ENCODE data around the gene ARHGAP23.
"Not testable (repeated sequence)": the region's sequence is repeated elsewhere in the genome, so short reads cannot be mapped to it uniquely, and the experiment has no call there.

Gene ARHGAP23

GRCh38 chr17:38463451-38463858 is 35.2 kb downstream of the ARHGAP23 start:
- H3K36me3 ChIP-seq (ENCODE audit: control insufficient read depth, insufficient read depth, low read length), result peaks cover 12% of the 10 kb centered on the region
- no peak overlapping the region for H3K9ac ChIP-seq (ENCODE audit: low read length)
- H3K4me3 ChIP-seq (ENCODE audit: low read length), result no peak overlapping the region
- H3K27ac ChIP-seq (ENCODE audit: low read depth, low read length), result peak overlapping the region; percentile 97
- H3K27me3 ChIP-seq (ENCODE audit: control insufficient read depth, insufficient read depth, low read length), result no peaks in the 10 kb centered on the region
- H3K4me1 ChIP-seq (ENCODE audit: control insufficient read depth, insufficient read depth, low read length), result peaks cover 29% of the 10 kb centered on the region

GRCh38 chr17:38464251-38464722 is 36.0 kb downstream of the ARHGAP23 start:
- peak overlapping the region; percentile 39 for H3K4me3 ChIP-seq (ENCODE audit: low read length)
- H3K9ac ChIP-seq (ENCODE audit: low read length), result no peak overlapping the region
- peaks cover 5% of the 10 kb centered on the region for H3K36me3 ChIP-seq (ENCODE audit: control insufficient read depth, insufficient read depth, low read length)
- peaks cover 29% of the 10 kb centered on the region for H3K4me1 ChIP-seq (ENCODE audit: control insufficient read depth, insufficient read depth, low read length)
- peak overlapping the region; percentile 97 for H3K27ac ChIP-seq (ENCODE audit: low read depth, low read length)
- no peaks in the 10 kb centered on the region for H3K27me3 ChIP-seq (ENCODE audit: control insufficient read depth, insufficient read depth, low read length)

GRCh38 chr17:38464723-38465390 is 36.6 kb downstream of the ARHGAP23 start:
- Histone ChIP-seq H3K36me3 (ENCODE audit: control insufficient read depth, insufficient read depth, low read length) (no peaks in the 10 kb centered on the region), H3K27me3 (ENCODE audit: control insufficient read depth, insufficient read depth, low read length) (no peaks in the 10 kb centered on the region), H3K9ac (ENCODE audit: low read length) (peak overlapping the region; percentile 68), H3K27ac (ENCODE audit: low read depth, low read length) (peak overlapping the region; percentile 97), H3K4me3 (ENCODE audit: low read length) (peak overlapping the region; percentile 58), H3K4me1 (ENCODE audit: control insufficient read depth, insufficient read depth, low read length) (peaks cover 29% of the 10 kb centered on the region)

- H3K4me1 ChIP-seq (ENCODE audit: control insufficient read depth, insufficient read depth, low read length), result peaks cover 29% of the 10 kb centered on the region
- H3K9ac ChIP-seq (ENCODE audit: low read length), result peak overlapping the region; percentile 68
- no peaks in the 10 kb centered on the region for H3K27me3 ChIP-seq (ENCODE audit: control insufficient read depth, insufficient read depth, low read length)
- peak overlapping the region; percentile 97 for H3K27ac ChIP-seq (ENCODE audit: low read depth, low read length)
- no peaks in the 10 kb centered on the region for H3K36me3 ChIP-seq (ENCODE audit: control insufficient read depth, insufficient read depth, low read length)
- H3K4me3 ChIP-seq (ENCODE audit: low read length), result peak overlapping the region; percentile 58
Measured at GRCh38 chr17:38465391-38466345, 37.4 kb downstream of the ARHGAP23 start.

GRCh38 chr17:38466346-38467315 is 38.4 kb downstream of the ARHGAP23 start:
- Histone ChIP-seq H3K9ac (ENCODE audit: low read length) (no peak overlapping the region), H3K27ac (ENCODE audit: low read depth, low read length) (peak overlapping the region; percentile 97), H3K27me3 (ENCODE audit: control insufficient read depth, insufficient read depth, low read length) (no peaks in the 10 kb centered on the region), H3K36me3 (ENCODE audit: control insufficient read depth, insufficient read depth, low read length) (no peaks in the 10 kb centered on the region), H3K4me1 (ENCODE audit: control insufficient read depth, insufficient read depth, low read length) (peaks cover 29% of the 10 kb centered on the region), H3K4me3 (ENCODE audit: low read length) (peak overlapping the region; percentile 58)

- Histone ChIP-seq H3K36me3 (ENCODE audit: control insufficient read depth, insufficient read depth, low read length) (no peaks in the 10 kb centered on the region), H3K4me3 (ENCODE audit: low read length) (no peak overlapping the region), H3K4me1 (ENCODE audit: control insufficient read depth, insufficient read depth, low read length) (peaks cover 29% of the 10 kb centered on the region), H3K27ac (ENCODE audit: low read depth, low read length) (no peak overlapping the region), H3K9ac (ENCODE audit: low read length) (no peak overlapping the region), H3K27me3 (ENCODE audit: control insufficient read depth, insufficient read depth, low read length) (no peaks in the 10 kb centered on the region)
Measured at GRCh38 chr17:38467491-38467890, 39.2 kb downstream of the ARHGAP23 start.

- Histone ChIP-seq H3K9ac (ENCODE audit: low read length) (no peak overlapping the region), H3K36me3 (ENCODE audit: control insufficient read depth, insufficient read depth, low read length) (no peaks in the 10 kb centered on the region), H3K4me3 (ENCODE audit: low read length) (no peak overlapping the region), H3K4me1 (ENCODE audit: control insufficient read depth, insufficient read depth, low read length) (peaks cover 12% of the 10 kb centered on the region), H3K27me3 (ENCODE audit: control insufficient read depth, insufficient read depth, low read length) (no peaks in the 10 kb centered on the region), H3K27ac (ENCODE audit: low read depth, low read length) (peak overlapping the region; percentile 24)
Measured at GRCh38 chr17:38469875-38470274, 41.6 kb downstream of the ARHGAP23 start.

- H3K4me3 ChIP-seq (ENCODE audit: low read length); H3K36me3 ChIP-seq (ENCODE audit: control insufficient read depth, insufficient read depth, low read length); H3K9ac ChIP-seq (ENCODE audit: low read length); H3K27me3 ChIP-seq (ENCODE audit: control insufficient read depth, insufficient read depth, low read length); H3K4me1 ChIP-seq (ENCODE audit: control insufficient read depth, insufficient read depth, low read length); H3K27ac ChIP-seq (ENCODE audit: low read depth, low read length): not testable (repeated sequence)
Measured at GRCh38 chr17:38471253-38471652, 43.0 kb downstream of the ARHGAP23 start.

GRCh38 chr17:38474666-38475065 is 46.4 kb downstream of the ARHGAP23 start:
- H3K27ac ChIP-seq (ENCODE audit: low read depth, low read length); H3K36me3 ChIP-seq (ENCODE audit: control insufficient read depth, insufficient read depth, low read length); H3K9ac ChIP-seq (ENCODE audit: low read length): not testable (repeated sequence)

GRCh38 chr17:38476549-38476948 is 48.3 kb downstream of the ARHGAP23 start:
- Histone ChIP-seq H3K4me3 (ENCODE audit: low read length) (no peak overlapping the region), H3K9ac (ENCODE audit: low read length) (no peak overlapping the region), H3K27ac (ENCODE audit: low read depth, low read length) (no peak overlapping the region), H3K36me3 (ENCODE audit: control insufficient read depth, insufficient read depth, low read length) (peaks cover 8% of the 10 kb centered on the region), H3K4me1 (ENCODE audit: control insufficient read depth, insufficient read depth, low read length) (no peaks in the 10 kb centered on the region), H3K27me3 (ENCODE audit: control insufficient read depth, insufficient read depth, low read length) (no peaks in the 10 kb centered on the region)

More at GRCh38 chr17:38474666-38475065, 46.4 kb downstream of the ARHGAP23 start:
- not testable (repeated sequence) for H3K4me3 ChIP-seq (ENCODE audit: low read length); H3K4me1 ChIP-seq (ENCODE audit: control insufficient read depth, insufficient read depth, low read length); H3K27me3 ChIP-seq (ENCODE audit: control insufficient read depth, insufficient read depth, low read length)

GRCh38 chr17:38477417-38477816 is 49.2 kb downstream of the ARHGAP23 start:
- not testable (repeated sequence) for H3K9ac ChIP-seq (ENCODE audit: low read length); H3K27me3 ChIP-seq (ENCODE audit: control insufficient read depth, insufficient read depth, low read length); H3K4me1 ChIP-seq (ENCODE audit: control insufficient read depth, insufficient read depth, low read length); H3K4me3 ChIP-seq (ENCODE audit: low read length); H3K36me3 ChIP-seq (ENCODE audit: control insufficient read depth, insufficient read depth, low read length); H3K27ac ChIP-seq (ENCODE audit: low read depth, low read length)

- not testable (repeated sequence) for H3K4me3 ChIP-seq (ENCODE audit: low read length); H3K36me3 ChIP-seq (ENCODE audit: control insufficient read depth, insufficient read depth, low read length); H3K27ac ChIP-seq (ENCODE audit: low read depth, low read length); H3K27me3 ChIP-seq (ENCODE audit: control insufficient read depth, insufficient read depth, low read length); H3K4me1 ChIP-seq (ENCODE audit: control insufficient read depth, insufficient read depth, low read length); H3K9ac ChIP-seq (ENCODE audit: low read length)
Measured at GRCh38 chr17:38477951-38478350, 49.7 kb downstream of the ARHGAP23 start.
